ENCODE measurements around the gene D2HGDH. TPM values are rescaled to one million over a fixed set of nuclear protein-coding genes. Genes with fewer than 3 reads are reported as not detected.

Gene D2HGDH
- total RNA-seq (2014; rRNA removed; shearing (Covaris generic)): 9.1 and 10.3 TPM in 2 replicates
- polyA plus RNA-seq (2014; cell fraction: nucleus; rRNA removed): 61.3 and 64.3 TPM in 2 replicates

GRCh38 chr2:241734467-241735208 is at the start of gene D2HGDH:
D2HGDH (plus strand) TSS chr2:241734630; CDS start chr2:241735225, 595 bp downstream.
- peak; percentile 83 for DNase-seq (ENCODE audit: extremely low read depth, low read depth)

- no peak for DNase-seq (ENCODE audit: extremely low read depth, low read depth)
These were observed 48.1 kb upstream of the D2HGDH start for GRCh38 chr2:241686324-241686649.

- DNase-seq (ENCODE audit: extremely low read depth, low read depth): peak; percentile 97
These were observed 47.6 kb upstream of the D2HGDH start, which contains the start of gene DTYMK for GRCh38 chr2:241686650-241687425. DTYMK (minus strand) TSS chr2:241686815; CDS start chr2:241686783, 32 bp downstream.

GRCh38 chr2:241689306-241689705 is 45.1 kb upstream of the D2HGDH start:
- no peak for DNase-seq (ENCODE audit: extremely low read depth, low read depth)

GRCh38 chr2:241690202-241690717 is 44.2 kb upstream of the D2HGDH start:
- DNase-seq (ENCODE audit: extremely low read depth, low read depth): no peak

- no peak for DNase-seq (ENCODE audit: extremely low read depth, low read depth)
These were observed 42.0 kb upstream of the D2HGDH start for GRCh38 chr2:241692448-241692847.

GRCh38 chr2:241695651-241696050 is 38.8 kb upstream of the D2HGDH start:
- no peak for DNase-seq (ENCODE audit: extremely low read depth, low read depth)

GRCh38 chr2:241701149-241701398 is 33.4 kb upstream of the D2HGDH start:
- DNase-seq (ENCODE audit: extremely low read depth, low read depth): no peak

GRCh38 chr2:241701399-241702154 is 32.9 kb upstream of the D2HGDH start, which contains the start of gene ING5:
ING5 (plus strand) TSS chr2:241702039; CDS start chr2:241702066, 27 bp downstream.
- DNase-seq (ENCODE audit: extremely low read depth, low read depth): peak; percentile 93

GRCh38 chr2:241702155-241703031 is 32.0 kb upstream of the D2HGDH start:
- peak; percentile 74 for DNase-seq (ENCODE audit: extremely low read depth, low read depth)

GRCh38 chr2:241703032-241703604 is 31.3 kb upstream of the D2HGDH start:
- DNase-seq (ENCODE audit: extremely low read depth, low read depth): no peak

GRCh38 chr2:241706537-241706936 is 27.9 kb upstream of the D2HGDH start:
- DNase-seq (ENCODE audit: extremely low read depth, low read depth): no peak

GRCh38 chr2:241708879-241709278 is 25.6 kb upstream of the D2HGDH start:
- DNase-seq (ENCODE audit: extremely low read depth, low read depth): no peak

GRCh38 chr2:241719093-241719492 is 15.3 kb upstream of the D2HGDH start:
- DNase-seq (ENCODE audit: extremely low read depth, low read depth): no peak

GRCh38 chr2:241720099-241720498 is 14.3 kb upstream of the D2HGDH start:
- no peak for DNase-seq (ENCODE audit: extremely low read depth, low read depth)

GRCh38 chr2:241720560-241720959 is 13.9 kb upstream of the D2HGDH start:
- DNase-seq (ENCODE audit: extremely low read depth, low read depth): no peak

GRCh38 chr2:241721852-241722251 is 12.6 kb upstream of the D2HGDH start:
- DNase-seq (ENCODE audit: extremely low read depth, low read depth): no peak

- no peak for DNase-seq (ENCODE audit: extremely low read depth, low read depth)
These were observed 11.5 kb upstream of the D2HGDH start for GRCh38 chr2:241722896-241723454.

GRCh38 chr2:241724259-241724974 is 10.0 kb upstream of the D2HGDH start:
- DNase-seq (ENCODE audit: extremely low read depth, low read depth): no peak
